CD4-positive, alpha-beta memory T cell (primary cell): ENCODE measurements around the gene RAB11B. TPM values are rescaled to one million over a fixed set of nuclear protein-coding genes. Genes with fewer than 3 reads are reported as not detected.
A peak's percentile ranks its signal among the peaks of the same experiment; 100 is the strongest.
"Not testable (repeated sequence)": the region's sequence is repeated elsewhere in the genome, so short reads cannot be mapped to it uniquely, and the experiment has no call there.

ENCODE experiments used
- CTCF ChIA-PET: fragments of 350-600 bp; sonication (Branson Sonifier 250); formaldehyde crosslinking; loops from one replicate; lab custom pipeline; 2021; ENCODE audit warnings: inconsistent platforms; ENCODE audit not compliant: partially characterized antibody; lab: Charles Lee
- POLR2A ChIA-PET: fragments of 350-600 bp; sonication (Branson Sonifier 250); formaldehyde crosslinking; loops from one replicate; lab custom pipeline; 2021; ENCODE audit not compliant: partially characterized antibody; lab: Charles Lee
- DNase-seq, 5 donors: peaks; one replicate each; pipeline versions ENCODE4 v3.0.0 to v3.0.0-alpha.2; 2020 to 2022; ENCODE audit warnings: mixed read lengths in 1 of 5
- H3K27ac ChIP-seq: one replicate; pipeline ENCODE4 v1.7.0; 2013; ENCODE audit warnings: low read depth, low read length
- H3K27me3 ChIP-seq: 2 replicates; pipeline ENCODE4 v1.7.0; 2013; ENCODE audit warnings: mild to moderate bottlenecking, low read length, moderate library complexity; ENCODE audit not compliant: insufficient read depth
- H3K36me3 ChIP-seq: 2 replicates; pipeline ENCODE4 v1.7.0; 2013; ENCODE audit warnings: mild to moderate bottlenecking, low read length, moderate library complexity; ENCODE audit not compliant: insufficient read depth
- H3K4me1 ChIP-seq: 2 replicates; pipeline ENCODE4 v1.7.0; 2013; ENCODE audit warnings: mild to moderate bottlenecking, low read length, moderate library complexity; ENCODE audit not compliant: insufficient read depth
- H3K4me3 ChIP-seq, 2 donors: one replicate each; pipeline ENCODE4 v1.7.0; 2013; ENCODE audit warnings: low read length in 2 of 2, mild to moderate bottlenecking in 1 of 2
- H3K9me3 ChIP-seq, 2 donors: one replicate each; pipeline ENCODE4 v1.7.0; 2013; ENCODE audit warnings: low read length in 2 of 2, control low read depth in 1 of 2; ENCODE audit not compliant: control insufficient read depth in 1 of 2
- H3K27ac Mint-ChIP-seq, 7 donors: one replicate each; pipeline ENCODE4 v1.8.0; 2020 to 2021; ENCODE audit warnings: mixed read lengths in 7 of 7, mild to moderate bottlenecking in 6 of 7, inconsistent platforms in 3 of 7, moderate library complexity in 3 of 7
- H3K27me3 Mint-ChIP-seq, 2 donors: one replicate each; pipeline ENCODE4 v1.8.0; 2020 to 2021; ENCODE audit warnings: mixed read lengths in 2 of 2
- H3K36me3 Mint-ChIP-seq, 2 donors: one replicate each; pipeline ENCODE4 v1.8.0; 2020 to 2021; ENCODE audit warnings: mixed read lengths in 2 of 2, inconsistent platforms in 1 of 2, mild to moderate bottlenecking in 1 of 2
- H3K4me1 Mint-ChIP-seq, 4 donors: one replicate each; pipeline ENCODE4 v1.8.0; 2020 to 2021; ENCODE audit warnings: mixed read lengths in 4 of 4, mild to moderate bottlenecking in 1 of 4
- H3K4me3 Mint-ChIP-seq, 8 donors: one replicate each; pipeline ENCODE4 v1.8.0; 2020 to 2021; ENCODE audit warnings: mixed read lengths in 8 of 8, mild to moderate bottlenecking in 7 of 8, moderate library complexity in 6 of 8, inconsistent platforms in 3 of 8
- H3K9me3 Mint-ChIP-seq, 8 donors: one replicate each; pipeline ENCODE4 v1.8.0; 2020 to 2021; ENCODE audit warnings: mixed read lengths in 8 of 8, mild to moderate bottlenecking in 5 of 8, inconsistent platforms in 3 of 8, moderate library complexity in 1 of 8
- intact Hi-C: fragments of 100-400 bp; cut with micrococcal nuclease; formaldehyde crosslinking; loops from one replicate; pipeline ENCODE4 v1.15.1; 2023
- polyA plus RNA-seq, 2 donors: library from polyadenylated mRNA; unstranded; fragments of 300-500 nt; fragmentation: Illumina TruSeq; gene quantifications; one replicate each; pipeline ENCODE4 v1.2.3, GENCODE V29; 2021
- total RNA-seq, 2 experiments: library from RNA; stranded (reverse); gene quantifications; one replicate each; pipeline ENCODE4 v1.2.3, GENCODE V29; 2021

The RAB11B gene
- total and polyA plus RNA-seq, 4 experiments from 2014 or later = 40.2 to 109 (median 96.9) TPM

- peak overlapping the region; percentile 36 to 60 for H3K4me3 ChIP-seq
- Mint-ChIP-seq H3K36me3 (peaks cover 0 to 2% of the 10 kb centered on the region in 2 donors), H3K9me3 (no peaks in the 10 kb centered on the region), H3K4me3 (peak overlapping the region; percentile 54 to 83 (median 78)), H3K4me1 (peaks cover 9 to 15% (median 10%) of the 10 kb centered on the region in 4 donors), H3K27me3 (no peaks in the 10 kb centered on the region), H3K27ac (peak overlapping the region in 4 of 7 donors; percentile 31 to 82 (median 66))
- ChIA-PET POLR2A (interaction anchor here (0.7 to 4.2 kb wide), 14 partner anchors 23 to 228 kb away, joined by 3 to 52 read pairs (median 6); partner anchors contain the start of genes HNRNPM, MYO1F, RAB11B and ZNF414), CTCF (interaction anchor here (0.7 to 7.3 kb wide), 26 partner anchors 10 to 470 kb away, joined by 3 to 93 read pairs (median 6); partner anchors contain the start of genes HNRNPM, MYO1F, RAB11B and TIMM44)
- peak overlapping the region; percentile 55 for H3K27ac ChIP-seq
- no peak for DNase-seq
- H3K27me3 ChIP-seq = no peaks in the 10 kb centered on the region
- no peaks in the 10 kb centered on the region for H3K9me3 ChIP-seq
- peaks cover 19% of the 10 kb centered on the region for H3K4me1 ChIP-seq
- intact Hi-C loops = loop anchor here (1.0 to 2.0 kb wide), 4 partner anchors 23 to 167 kb away; partner anchors contain the start of genes HNRNPM and RAB11B
- no peaks in the 10 kb centered on the region for H3K36me3 ChIP-seq
Observed at GRCh38 chr19:8413629-8413995, 23.5 kb downstream of the RAB11B start.

DNA sequence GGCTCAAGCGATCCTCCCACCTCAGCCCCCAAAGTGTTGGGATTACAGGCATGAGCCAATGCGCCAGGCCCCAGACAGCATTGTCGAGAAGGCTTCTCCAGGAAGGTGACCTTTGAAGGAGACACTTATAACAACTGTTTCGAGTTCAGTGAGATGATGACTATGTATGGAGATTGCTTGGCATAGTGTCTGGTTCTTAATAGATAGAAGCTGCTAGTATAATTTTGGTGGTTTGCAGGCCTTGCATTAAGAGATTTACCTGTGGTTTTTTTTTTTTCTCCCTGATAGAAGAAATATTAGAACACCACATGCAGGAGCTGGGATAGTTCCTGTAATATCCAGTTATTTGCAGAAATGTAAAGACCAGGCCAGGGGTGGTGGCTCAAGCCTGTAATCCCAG is 26.6 kb downstream of the RAB11B start:
- intact Hi-C loops = no loop called here
- Histone ChIP-seq H3K36me3 (no peaks in the 10 kb centered on the region), H3K27ac (no peak overlapping the region), H3K4me1 (peaks cover 19% of the 10 kb centered on the region), H3K9me3 (no peaks in the 10 kb centered on the region), H3K4me3 (no peak overlapping the region), H3K27me3 (no peaks in the 10 kb centered on the region)
- POLR2A ChIA-PET = interaction anchor here (0.7 to 1.0 kb wide), 2 partner anchors 29 to 63 kb away, joined by 3 read pairs; no protein-coding TSS in a partner anchor
- DNase-seq = no peak
- CTCF ChIA-PET = interaction anchor here (1.1 kb wide), 1 partner anchor 28 kb away, joined by 3 read pairs; the partner anchor contains the start of gene HNRNPM
- peaks cover 0 to 2% of the 10 kb centered on the region in 2 donors for H3K36me3 Mint-ChIP-seq
- H3K4me3 Mint-ChIP-seq = no peak overlapping the region
- no peaks in the 10 kb centered on the region for H3K27me3 Mint-ChIP-seq
- no peak overlapping the region for H3K27ac Mint-ChIP-seq
- H3K9me3 Mint-ChIP-seq = no peaks in the 10 kb centered on the region
- peaks cover 7 to 10% (median 8%) of the 10 kb centered on the region in 4 donors for H3K4me1 Mint-ChIP-seq

DNA sequence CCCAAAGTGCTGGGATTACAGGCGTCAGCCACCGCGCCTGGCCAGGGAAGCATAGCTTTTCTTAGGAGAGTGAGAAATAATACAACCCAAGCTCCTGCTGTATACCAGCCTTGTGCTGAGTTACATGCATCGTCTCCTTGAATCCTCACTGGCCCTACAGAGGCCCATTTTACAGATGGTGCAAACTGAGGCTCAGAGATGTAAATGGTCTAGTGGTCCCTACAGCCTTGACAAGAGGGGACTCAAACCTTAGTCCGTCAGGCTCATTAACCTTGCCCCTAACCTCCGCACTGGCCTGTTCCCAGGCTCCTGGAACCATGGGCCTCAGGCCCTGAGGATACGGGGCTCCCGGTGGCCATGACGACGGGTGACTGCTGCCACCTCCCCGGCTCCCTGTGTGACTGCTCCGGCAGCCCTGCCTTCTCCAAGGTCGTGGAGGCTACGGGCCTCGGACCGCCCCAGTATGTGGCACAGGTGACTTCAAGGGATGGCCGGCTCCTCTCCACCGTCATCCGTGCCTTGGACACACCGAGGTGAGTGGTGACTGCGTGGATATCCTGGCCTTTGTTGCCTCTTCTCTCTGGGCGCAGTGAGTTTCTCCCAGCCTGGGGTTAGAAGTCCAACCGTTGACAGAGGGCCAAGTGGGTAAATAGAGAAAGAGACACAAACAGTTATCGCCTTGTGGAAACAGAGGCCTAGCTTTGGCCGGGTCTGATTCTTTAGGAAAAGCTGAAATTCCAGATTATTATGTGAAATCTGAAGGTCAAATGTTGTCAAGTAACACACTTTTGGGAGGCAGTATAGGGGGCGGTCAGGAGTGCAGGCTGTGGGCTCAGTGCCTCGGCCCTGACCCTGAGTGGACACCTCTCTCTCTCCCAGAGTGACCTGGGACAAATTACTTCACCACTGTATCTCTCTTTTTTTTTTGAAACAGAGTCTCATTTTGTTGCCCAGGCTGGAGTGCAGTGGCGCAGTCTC is 31.6 kb downstream of the RAB11B start:
- POLR2A ChIA-PET = no interaction called here
- Histone ChIP-seq H3K4me1 (no peaks in the 10 kb centered on the region), H3K36me3 (peaks cover 2% of the 10 kb centered on the region), H3K27me3 (no peaks in the 10 kb centered on the region), H3K4me3 (no peak overlapping the region), H3K9me3 (no peaks in the 10 kb centered on the region), H3K27ac (no peak overlapping the region)
- Mint-ChIP-seq H3K4me3 (no peak overlapping the region), H3K27ac (no peak overlapping the region), H3K9me3 (no peaks in the 10 kb centered on the region), H3K27me3 (no peaks in the 10 kb centered on the region), H3K36me3 (peaks cover 8 to 10% of the 10 kb centered on the region in 2 donors), H3K4me1 (peaks cover 0 to 2% (median 0%) of the 10 kb centered on the region in 4 donors)
- no peak for DNase-seq
- CTCF ChIA-PET = interaction anchor here (0.6 to 0.7 kb wide), 2 partner anchors 166 to 194 kb away, joined by 3 read pairs; no protein-coding TSS in a partner anchor
- intact Hi-C loops = no loop called here

GRCh38 chr19:8423817-8424223 is 33.7 kb downstream of the RAB11B start:
- ChIA-PET POLR2A (interaction anchor here (0.6 to 1.0 kb wide), 2 partner anchors 10 to 144 kb away, joined by 3 read pairs; no protein-coding TSS in a partner anchor), CTCF (interaction anchor here (0.6 to 2.8 kb wide), 3 partner anchors 10 to 70 kb away, joined by 3 to 11 read pairs (median 8); partner anchors contain the start of gene MARCHF2)
- Mint-ChIP-seq H3K36me3 (peaks cover 8 to 12% of the 10 kb centered on the region in 2 donors), H3K4me1 (no peaks in the 10 kb centered on the region), H3K9me3 (no peaks in the 10 kb centered on the region), H3K27ac (no peak overlapping the region), H3K27me3 (no peaks in the 10 kb centered on the region), H3K4me3 (no peak overlapping the region)
- Histone ChIP-seq H3K27ac (no peak overlapping the region), H3K36me3 (peaks cover 2% of the 10 kb centered on the region), H3K27me3 (no peaks in the 10 kb centered on the region), H3K9me3 (no peaks in the 10 kb centered on the region), H3K4me1 (no peaks in the 10 kb centered on the region), H3K4me3 (no peak overlapping the region)
- intact Hi-C loops = no loop called here
- DNase-seq = no peak

- H3K4me1 Mint-ChIP-seq, H3K27ac ChIP-seq, H3K36me3 ChIP-seq, DNase-seq, H3K4me3 ChIP-seq, H3K9me3 ChIP-seq, H3K4me1 ChIP-seq, H3K27me3 Mint-ChIP-seq, H3K9me3 Mint-ChIP-seq, H3K27me3 ChIP-seq, H3K27ac Mint-ChIP-seq, intact Hi-C loops, H3K4me3 Mint-ChIP-seq: not testable (repeated sequence)
- CTCF ChIA-PET = interaction anchor here (0.6 to 2.8 kb wide), 2 partner anchors 12 to 122 kb away, joined by 3 to 11 read pairs; partner anchors contain the start of gene MARCHF2
- POLR2A ChIA-PET = interaction anchor here (1.1 kb wide), 1 partner anchor 19 kb away, joined by 3 read pairs; the partner anchor contains the start of gene HNRNPM
- H3K36me3 Mint-ChIP-seq = peaks cover 8 to 15% of the 10 kb centered on the region in 2 donors
Observed at GRCh38 chr19:8425331-8425730, 35.2 kb downstream of the RAB11B start.

DNA sequence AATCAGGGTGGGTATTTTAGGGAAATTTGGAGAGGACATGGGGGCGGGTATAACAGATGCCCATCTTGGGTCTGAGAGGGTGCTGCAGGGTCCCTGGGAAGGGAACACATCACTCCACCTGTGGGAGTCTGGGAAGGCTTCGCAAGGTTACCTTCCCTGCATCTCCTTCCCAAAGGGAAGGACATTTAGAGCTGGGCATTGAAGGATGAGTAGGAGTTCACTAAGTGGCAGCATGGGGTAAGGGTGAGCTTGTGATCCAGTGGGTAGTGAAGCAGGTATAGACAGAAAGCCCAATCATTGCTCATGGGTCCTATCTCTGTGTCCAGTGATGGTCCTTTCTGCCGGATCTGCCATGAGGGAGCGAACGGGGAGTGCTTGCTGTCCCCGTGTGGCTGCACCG is 36.1 kb downstream of the RAB11B start:
- no peaks in the 10 kb centered on the region for H3K9me3 ChIP-seq
- peaks cover 11 to 15% of the 10 kb centered on the region in 2 donors for H3K36me3 Mint-ChIP-seq
- ChIA-PET CTCF (interaction anchor here (1.3 kb wide), 1 partner anchor 13 kb away, joined by 8 read pairs; the partner anchor contains the start of gene MARCHF2), POLR2A (no interaction called here)
- intact Hi-C loops = no loop called here
- no peaks in the 10 kb centered on the region for H3K9me3 Mint-ChIP-seq
- no peak overlapping the region for H3K4me3 Mint-ChIP-seq
- H3K36me3 ChIP-seq = peaks cover 2% of the 10 kb centered on the region
- no peak overlapping the region for H3K27ac ChIP-seq
- H3K27me3 Mint-ChIP-seq = no peaks in the 10 kb centered on the region
- H3K4me1 Mint-ChIP-seq = no peaks in the 10 kb centered on the region
- DNase-seq = no peak
- no peaks in the 10 kb centered on the region for H3K4me1 ChIP-seq
- peak overlapping the region in 2 of 7 donors; percentile 28 to 57 for H3K27ac Mint-ChIP-seq
- no peaks in the 10 kb centered on the region for H3K27me3 ChIP-seq
- no peak overlapping the region for H3K4me3 ChIP-seq
